Measurements from ENCODE around the gene LYST.

The LYST gene

GRCh38 chr1:235892202-235892601 lies 25.5 kb upstream of the LYST start:
- Mint-ChIP-seq H3K27ac (no peak overlapping the region), H3K9me3 (no peaks in the 10 kb centered on the region), H3K4me3 (no peak overlapping the region), H3K27me3 (ENCODE audit: low read depth) (peaks cover 4% of the 10 kb centered on the region), H3K4me1 (no peaks in the 10 kb centered on the region), H3K36me3 (ENCODE audit: low read depth) (no peaks in the 10 kb centered on the region)
- TF ChIP-seq CTCF (IDR thresholded peaks at IDR 0.05; ENCODE audit: unreplicated experiment in 3 of 3) = no peak

- Mint-ChIP-seq H3K27me3 (ENCODE audit: low read depth) (peaks cover 4% of the 10 kb centered on the region), H3K4me1 (no peaks in the 10 kb centered on the region), H3K4me3 (no peak overlapping the region), H3K27ac (no peak overlapping the region), H3K36me3 (ENCODE audit: low read depth) (no peaks in the 10 kb centered on the region), H3K9me3 (no peaks in the 10 kb centered on the region)
- TF ChIP-seq CTCF (IDR thresholded peaks at IDR 0.05; ENCODE audit: unreplicated experiment in 3 of 3) = no peak
Observed at GRCh38 chr1:235888119-235888643, 21.5 kb upstream of the LYST start.

DNA sequence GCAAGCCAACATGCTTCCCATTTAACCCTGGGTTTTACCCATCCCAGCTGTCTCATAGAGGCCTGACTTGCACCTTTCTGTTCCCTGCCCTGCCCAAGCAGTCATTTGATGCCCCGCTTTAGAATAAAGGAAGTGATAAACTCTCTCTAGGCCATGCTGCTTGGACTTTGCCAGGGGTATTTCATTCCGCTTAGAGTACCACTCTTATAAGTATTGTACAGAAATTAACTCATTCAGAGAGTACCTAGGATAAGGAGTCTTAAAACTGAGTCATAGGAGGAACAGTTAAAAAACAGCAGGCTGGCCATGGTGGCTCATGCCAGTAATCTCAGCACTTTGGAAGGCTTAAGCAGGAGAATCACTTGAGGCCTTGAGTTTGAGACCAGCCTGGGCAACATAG lies 21.0 kb upstream of the LYST start:
- Mint-ChIP-seq H3K27ac (no peak overlapping the region), H3K4me1 (no peaks in the 10 kb centered on the region), H3K36me3 (ENCODE audit: low read depth) (no peaks in the 10 kb centered on the region), H3K27me3 (ENCODE audit: low read depth) (peaks cover 4% of the 10 kb centered on the region), H3K4me3 (no peak overlapping the region), H3K9me3 (no peaks in the 10 kb centered on the region)
- no peak for TF ChIP-seq CTCF (IDR thresholded peaks at IDR 0.05; ENCODE audit: unreplicated experiment in 3 of 3)

GRCh38 chr1:235885655-235886262 lies 19.1 kb upstream of the LYST start:
- no peak for TF ChIP-seq CTCF (IDR thresholded peaks at IDR 0.05; ENCODE audit: unreplicated experiment in 3 of 3)
- Mint-ChIP-seq H3K27ac (no peak overlapping the region), H3K36me3 (ENCODE audit: low read depth) (no peaks in the 10 kb centered on the region), H3K4me1 (no peaks in the 10 kb centered on the region), H3K27me3 (ENCODE audit: low read depth) (peaks cover 4% of the 10 kb centered on the region), H3K4me3 (no peak overlapping the region), H3K9me3 (no peaks in the 10 kb centered on the region)

DNA sequence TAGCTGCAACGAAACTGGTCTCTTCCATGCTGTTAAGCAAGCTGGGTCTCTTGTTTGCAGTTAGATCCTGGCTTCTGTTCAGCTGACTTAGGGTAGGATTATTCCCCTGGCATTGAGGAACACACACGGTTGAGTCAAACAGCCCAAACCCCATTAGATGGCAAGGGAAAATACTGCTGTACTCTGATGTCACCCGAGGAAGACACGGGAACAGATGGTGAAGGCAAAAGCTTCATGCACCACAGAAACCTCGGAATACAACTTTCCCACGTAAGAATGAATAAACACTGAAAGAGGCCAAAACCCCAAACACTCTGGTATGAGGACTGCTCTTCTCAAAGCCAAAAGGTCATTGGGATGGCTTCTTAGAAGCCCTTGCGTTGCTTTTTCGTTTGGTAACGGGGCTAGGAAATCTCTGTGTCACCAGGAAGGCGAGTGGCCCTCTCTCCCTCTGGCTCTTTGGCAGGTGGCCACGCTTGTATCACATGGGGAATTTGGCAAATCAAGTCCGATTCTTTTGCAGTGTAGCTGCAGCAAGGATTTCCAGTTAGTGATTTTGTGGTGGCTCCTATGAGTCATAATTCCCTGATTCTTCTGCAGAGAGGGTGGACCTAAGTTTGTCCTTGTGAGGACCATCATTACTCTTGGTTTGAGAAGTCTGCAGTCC lies 16.7 kb upstream of the LYST start:
- no peaks in the 10 kb centered on the region for H3K4me1 Mint-ChIP-seq
- H3K27ac Mint-ChIP-seq = no peak overlapping the region
- no peak for TF ChIP-seq CTCF (IDR thresholded peaks at IDR 0.05; ENCODE audit: unreplicated experiment in 3 of 3)
- H3K4me3 Mint-ChIP-seq = no peak overlapping the region
- H3K36me3 Mint-ChIP-seq (ENCODE audit: low read depth) = no peaks in the 10 kb centered on the region
- peaks cover 7% of the 10 kb centered on the region for H3K27me3 Mint-ChIP-seq (ENCODE audit: low read depth)
- no peaks in the 10 kb centered on the region for H3K9me3 Mint-ChIP-seq

- Mint-ChIP-seq H3K27ac (no peak overlapping the region), H3K27me3 (ENCODE audit: low read depth) (peaks cover 10% of the 10 kb centered on the region), H3K4me1 (no peaks in the 10 kb centered on the region), H3K9me3 (no peaks in the 10 kb centered on the region), H3K36me3 (ENCODE audit: low read depth) (no peaks in the 10 kb centered on the region), H3K4me3 (no peak overlapping the region)
- TF ChIP-seq CTCF (IDR thresholded peaks at IDR 0.05; ENCODE audit: unreplicated experiment in 3 of 3) = no peak
Observed at GRCh38 chr1:235882816-235883215, 16.1 kb upstream of the LYST start.

Measured in nephron (organoid).